Dermis microvascular lymphatic vessel endothelial cell (primary cell): ENCODE data around the gene ZNF451. TPM values are rescaled to one million over a fixed set of nuclear protein-coding genes. Genes with fewer than 3 reads are reported as not detected.

ENCODE experiments used
- DNase-seq, 2 donors: peaks; one replicate each; pipeline versions ENCODE4 v3.0.0 to v3.0.0-alpha.2; 2010; ENCODE audit warnings: low read depth in 2 of 2
- total RNA-seq: library from RNA; depleted of rRNA; stranded (reverse); fragments of >200 nt; gene quantifications from 2 replicates; pipeline ENCODE4 v1.2.1, GENCODE V29; 2014

The ZNF451 gene
- total RNA-seq, 1 donor from 2014 or later, result 39.3 TPM

DNA sequence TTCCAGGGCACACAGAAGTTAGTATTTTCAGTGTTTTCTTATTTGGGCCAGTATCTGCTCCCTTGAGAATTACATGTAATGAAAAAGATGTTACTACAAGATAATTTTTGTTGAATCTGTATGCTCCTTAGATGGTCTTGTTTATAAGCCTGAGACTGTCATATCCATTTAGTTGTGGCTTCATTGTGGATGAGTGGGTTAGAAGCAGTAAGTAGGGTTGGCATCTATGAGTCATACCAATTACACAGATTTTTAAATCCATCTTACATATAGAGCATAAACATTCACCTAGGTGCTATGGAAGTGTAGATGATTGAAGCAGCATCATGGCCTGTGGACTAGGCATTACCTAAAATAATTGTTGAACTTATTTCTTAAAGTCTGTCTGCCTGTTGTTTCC, 68.7 kb downstream of the ZNF451 start:
- no peak for DNase-seq

DNA sequence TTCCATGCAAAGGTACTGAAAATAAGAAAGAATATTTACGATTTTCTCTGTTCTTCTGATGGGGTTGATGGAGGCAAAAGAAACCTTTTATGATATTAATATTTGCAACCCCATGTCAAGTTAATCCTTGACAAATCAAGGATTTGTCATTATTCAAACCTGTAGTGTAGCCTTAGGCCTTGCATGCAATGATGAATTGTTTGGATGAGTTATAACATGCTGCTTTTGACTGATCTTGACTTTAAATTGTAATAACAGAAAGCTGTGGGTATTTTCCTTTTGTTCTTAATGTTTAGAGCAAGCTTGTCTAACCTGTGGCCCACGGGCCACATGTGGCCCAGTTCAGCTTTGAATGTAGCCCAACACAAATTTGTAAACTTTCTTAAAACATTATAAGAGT, 69.1 kb downstream of the ZNF451 start:
- DNase-seq, result no peak

DNA sequence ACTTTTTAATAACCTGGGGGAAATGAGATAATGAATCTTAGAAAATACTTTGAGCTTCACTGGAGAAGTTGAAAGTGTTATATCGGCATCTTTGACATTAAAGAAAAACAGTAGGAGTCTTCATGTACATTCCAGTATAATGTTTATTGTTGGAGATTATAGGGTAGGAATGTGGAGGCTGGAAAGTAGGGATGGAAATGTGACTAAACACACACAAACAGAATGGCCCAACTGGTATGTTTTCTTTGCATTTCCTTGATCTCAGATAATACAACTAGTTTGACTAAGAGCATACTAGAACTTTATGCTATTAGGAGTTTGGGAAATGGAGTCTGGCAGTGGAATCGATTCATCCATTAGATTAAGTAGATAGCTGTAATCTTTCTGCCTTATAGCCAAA, 72.0 kb downstream of the ZNF451 start:
- DNase-seq, result no peak

DNA sequence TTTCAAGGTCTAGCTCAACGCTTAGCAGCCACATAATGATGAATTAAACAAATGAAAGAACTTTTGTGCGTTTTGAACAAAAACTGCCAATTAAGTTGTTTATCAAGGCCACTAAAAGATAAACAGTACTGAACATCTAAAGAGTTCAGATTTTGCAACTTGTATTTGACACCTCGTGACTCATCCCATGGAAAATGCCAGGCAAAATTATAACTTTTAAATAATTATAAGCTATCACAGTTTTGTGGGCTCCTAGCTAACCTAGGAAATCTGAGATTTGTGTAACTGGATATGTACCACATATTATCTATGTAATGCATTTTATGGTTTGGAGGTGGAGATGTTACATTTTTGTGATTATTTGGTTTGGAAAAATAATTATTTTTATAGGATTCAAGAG, 72.5 kb downstream of the ZNF451 start:
- DNase-seq, result no peak

DNA sequence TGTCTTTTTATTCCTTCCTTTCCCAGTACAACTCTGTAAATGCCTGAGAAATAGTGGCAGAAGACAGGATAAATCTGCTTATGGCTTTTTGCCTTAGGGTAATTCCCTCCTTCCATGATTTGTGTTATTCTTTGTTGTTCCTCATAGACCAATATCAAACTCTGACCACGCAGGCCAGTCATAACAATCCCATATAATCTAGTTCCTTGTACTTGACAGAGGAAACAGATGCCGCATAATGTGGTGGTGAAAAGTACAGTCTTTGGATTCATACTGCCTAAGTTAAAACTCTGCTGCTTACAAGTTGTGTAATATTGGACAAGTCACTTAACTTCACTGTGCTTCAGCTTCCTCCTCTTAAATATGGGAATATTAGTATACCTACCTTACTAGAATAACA, 74.0 kb downstream of the ZNF451 start:
- no peak for DNase-seq

DNA sequence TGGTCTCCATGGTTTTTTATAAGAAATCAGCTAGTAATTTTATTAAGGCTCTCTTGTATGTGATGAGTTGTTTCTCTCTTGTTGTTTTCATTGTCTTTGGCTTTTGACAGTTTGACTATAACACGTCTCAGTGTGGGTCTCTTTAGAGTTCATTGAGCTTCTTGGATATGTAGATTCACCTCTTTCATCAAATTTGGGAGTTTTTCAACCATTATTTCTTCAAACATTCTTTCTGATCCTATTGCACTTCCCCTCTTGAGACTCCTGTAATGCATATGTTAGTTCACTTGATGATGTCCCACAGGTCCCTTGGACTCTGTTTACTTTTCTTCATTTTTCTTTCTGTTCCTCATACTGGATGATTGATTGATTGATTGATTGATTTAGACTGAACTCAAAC, 75.1 kb downstream of the ZNF451 start:
- no peak for DNase-seq

DNA sequence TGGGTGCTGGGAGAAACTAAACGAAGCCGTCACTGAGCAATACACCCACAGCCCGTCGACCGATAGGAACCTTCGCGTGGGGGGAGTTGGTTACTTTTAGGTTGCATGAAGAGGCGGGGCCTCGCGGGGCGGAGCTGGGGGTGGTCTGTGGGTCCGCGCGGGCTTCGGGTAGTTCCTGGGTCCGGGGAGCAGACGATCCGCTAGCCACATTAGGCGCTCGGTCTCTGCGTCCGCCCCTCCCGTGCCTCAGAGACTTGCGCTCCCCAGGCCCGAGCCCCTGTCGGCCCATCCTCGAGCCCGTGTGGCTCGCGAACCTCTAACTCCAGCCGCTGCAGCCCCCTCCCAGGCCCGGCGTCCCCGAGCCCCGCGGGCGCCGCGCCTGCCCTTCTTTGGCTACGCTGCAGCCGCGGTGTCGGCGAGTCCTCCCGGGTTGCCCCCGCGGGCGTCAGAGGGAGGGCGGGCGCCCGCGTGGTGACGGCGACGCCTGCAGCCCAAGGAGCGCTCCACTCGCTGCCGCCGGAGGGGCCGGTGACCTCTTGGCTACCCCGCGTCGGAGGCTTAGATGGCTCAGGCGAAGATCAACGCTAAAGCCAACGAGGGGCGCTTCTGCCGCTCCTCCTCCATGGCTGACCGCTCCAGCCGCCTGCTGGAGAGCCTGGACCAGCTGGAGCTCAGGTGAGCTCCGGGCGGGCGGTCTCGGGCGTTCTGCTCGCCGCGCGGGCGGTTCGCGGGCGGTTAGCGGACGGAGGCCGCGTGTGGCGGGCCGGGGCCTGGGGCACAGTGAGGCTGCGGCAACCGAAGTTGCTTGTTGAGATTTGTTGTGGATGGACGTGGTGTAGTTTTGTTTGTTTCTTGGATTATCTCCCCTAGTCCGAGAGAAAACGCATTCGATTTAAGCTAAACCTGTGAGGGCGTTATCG, 82.4 kb downstream of the ZNF451 start, which contains the start of gene BAG2:
TSS of gene BAG2 (plus strand) at position 191 of the 920 bp plus-strand sequence. CDS start at position 563, 372 bp downstream.
- peak; percentile 6 to 82 for DNase-seq

DNA sequence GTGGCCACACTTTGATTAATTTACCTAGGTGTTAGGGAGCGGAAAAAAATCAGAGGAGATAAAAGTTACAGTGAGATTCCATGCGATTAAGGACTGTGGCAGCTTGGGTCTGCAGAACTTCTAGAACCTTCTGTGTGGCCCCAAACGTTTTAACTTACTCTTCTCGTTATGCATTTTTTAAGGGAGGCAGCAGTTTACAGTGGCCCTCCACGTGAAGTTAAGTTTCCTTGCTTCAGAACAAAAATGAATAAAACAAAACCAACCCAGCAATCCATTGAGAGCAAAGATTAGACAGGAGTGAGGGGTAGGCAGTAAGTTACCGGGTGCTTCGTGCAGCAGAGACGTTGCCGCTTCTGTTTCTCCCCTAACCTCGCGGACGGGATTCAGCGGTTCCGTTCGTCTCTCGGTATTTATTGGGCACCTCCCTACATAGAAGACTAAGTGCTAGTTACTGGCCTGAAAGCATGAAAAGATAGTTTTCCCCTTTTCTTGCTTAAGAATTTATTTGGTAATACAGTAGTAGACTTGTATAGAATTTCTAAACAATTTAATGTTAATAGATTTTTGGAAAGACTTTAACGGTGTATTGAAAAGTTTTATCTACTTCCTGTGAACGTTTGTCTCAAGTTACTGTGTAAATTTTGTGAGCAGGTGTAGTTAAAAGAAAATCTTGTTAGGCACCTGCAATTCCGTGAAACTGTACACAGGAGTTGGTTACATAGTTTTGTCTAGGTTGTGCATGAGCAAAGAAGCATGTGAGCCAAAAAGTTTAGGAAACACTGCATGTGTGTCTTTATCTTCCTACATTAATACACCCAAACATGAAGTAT, 83.3 kb downstream of the ZNF451 start:
- DNase-seq, result peak in 1 of 2 donors; percentile 23

DNA sequence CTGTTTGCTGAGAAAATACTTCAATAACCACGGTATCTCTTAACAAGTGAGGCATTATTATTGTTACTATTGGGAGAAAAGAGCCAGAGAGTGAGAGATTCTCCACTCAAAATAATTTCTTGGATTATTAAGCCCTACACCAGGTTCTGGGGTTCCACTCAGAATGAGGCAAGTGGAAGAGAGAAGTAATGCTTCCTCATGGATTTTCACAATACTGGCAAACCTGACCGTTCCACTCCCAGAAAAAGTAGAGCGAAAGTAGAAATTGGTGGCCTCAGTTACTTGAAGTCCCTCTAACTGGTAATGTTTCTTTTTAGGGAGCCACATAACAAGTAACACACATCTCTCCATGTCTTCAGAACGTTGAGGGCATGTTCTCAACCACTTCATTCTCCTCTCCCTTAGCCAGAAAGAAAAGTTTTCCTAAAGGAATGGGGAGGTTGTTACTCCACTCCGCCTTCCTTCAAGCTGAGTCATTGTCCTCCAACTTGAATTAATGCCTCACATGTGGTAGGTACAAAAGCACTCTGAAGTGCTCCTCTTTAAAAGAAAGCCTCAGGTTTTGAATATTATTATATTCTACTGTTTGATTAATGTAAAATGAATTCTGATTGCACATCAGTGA, 84.0 kb downstream of the ZNF451 start:
- peak in 1 of 2 donors; percentile 27 for DNase-seq

DNA sequence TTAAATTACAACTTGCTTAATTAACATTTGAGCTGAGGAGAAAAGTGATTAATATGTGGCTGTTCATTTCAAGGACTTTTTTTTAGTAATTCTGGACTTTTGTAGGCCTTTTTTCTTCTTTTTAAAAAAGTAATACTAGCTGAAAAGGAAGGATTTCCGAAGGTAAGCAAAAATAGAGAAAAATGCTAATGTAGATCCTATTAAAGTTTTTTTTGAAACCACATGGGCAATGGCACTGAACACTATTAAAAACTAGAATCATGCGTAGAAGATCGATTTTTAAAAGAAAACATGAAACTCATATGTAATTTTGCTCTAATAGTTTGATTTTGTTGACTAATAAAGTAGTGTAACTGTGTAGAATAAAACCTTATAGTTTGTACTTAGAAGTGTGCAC, 84.5 kb downstream of the ZNF451 start:
- no peak for DNase-seq

DNA sequence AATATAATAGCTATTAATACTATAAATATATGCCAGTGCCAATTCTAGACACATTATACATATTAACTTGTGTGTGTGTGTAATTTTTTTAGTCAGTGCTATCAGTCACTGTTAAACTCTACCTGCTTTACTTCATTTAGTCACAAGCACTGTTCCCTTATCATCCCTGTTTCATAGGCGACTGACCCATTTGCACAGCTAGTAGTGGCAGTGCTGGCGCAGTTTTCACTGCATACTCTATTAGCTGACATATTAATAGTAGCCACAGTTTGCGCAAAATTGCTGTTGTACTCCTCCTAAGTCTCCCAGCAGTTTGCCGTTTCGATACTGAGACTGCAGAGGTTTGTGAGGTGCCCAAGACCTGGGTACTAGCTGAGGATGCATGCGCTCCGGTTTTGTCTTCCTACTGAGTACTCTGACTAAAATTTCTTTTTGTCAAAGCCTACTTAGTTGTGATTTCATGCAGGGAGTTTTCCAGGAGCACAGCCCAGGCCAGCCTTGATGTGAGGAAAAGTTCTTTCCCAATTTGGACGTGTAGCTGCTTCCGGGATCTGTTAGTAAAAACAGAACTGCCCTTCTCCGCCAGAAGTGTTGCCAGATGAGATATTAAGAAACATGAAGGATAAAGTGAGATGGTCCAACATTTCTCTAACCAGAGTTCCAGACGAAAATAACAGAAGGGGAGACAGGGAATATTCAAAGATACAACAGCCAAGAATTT, 87.7 kb downstream of the ZNF451 start:
- no peak for DNase-seq

DNA sequence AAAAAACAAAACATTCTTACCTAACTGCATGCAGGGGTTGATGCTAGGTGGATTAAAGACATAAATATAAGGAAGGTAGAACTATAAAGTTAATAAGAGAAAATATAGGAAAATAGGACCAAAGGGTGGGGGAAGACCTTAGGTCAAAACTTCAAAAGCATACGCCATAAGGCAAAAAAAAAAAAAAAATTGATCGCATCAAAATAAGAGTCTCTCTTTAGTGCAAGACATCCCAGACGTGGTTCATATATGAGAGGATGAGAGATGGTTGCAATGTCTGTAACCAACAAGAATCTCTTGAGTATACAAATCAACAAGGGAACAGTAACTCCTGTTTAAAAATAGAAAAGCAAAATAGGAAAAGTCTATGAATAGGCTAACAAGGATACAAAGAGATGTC, 90.6 kb downstream of the ZNF451 start:
- no peak for DNase-seq

DNA sequence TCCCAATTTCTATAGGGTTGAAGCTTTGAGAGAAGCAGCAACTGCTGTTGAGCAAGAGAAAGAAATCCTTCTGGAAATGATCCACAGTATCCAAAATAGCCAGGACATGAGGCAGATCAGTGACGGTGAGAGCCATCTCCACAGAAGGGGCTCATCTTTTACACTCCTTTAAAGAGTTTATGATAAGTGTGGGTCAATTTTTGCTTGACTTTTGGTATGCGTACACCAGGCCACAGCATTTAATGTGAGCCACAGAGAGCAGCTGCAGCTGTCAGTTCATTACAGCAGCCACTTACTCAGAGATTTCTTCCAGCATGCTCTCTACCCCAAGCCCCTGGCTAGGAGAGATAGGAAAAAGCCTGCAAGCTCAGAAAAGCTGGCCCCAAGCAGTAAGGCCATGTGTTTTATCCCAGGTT, 92.0 kb downstream of the ZNF451 start:
- no peak for DNase-seq

DNA sequence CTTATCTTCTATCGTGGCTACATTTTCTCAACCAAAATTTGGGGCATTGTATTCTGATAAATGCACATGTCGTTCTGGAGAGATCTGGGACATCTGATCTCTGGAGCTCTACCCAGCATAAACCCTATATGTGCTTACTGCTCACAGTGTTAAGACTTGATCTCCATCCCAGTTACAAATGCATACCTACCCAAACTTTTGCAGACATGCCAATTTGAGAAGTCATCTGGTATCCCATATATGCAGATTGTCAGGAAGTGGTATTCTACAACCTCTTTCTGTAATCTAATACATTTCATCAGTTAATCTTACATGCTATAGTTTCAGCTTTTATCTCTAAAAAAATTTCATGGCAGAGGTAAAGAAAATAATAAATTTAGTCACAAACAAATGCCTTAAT, 93.3 kb downstream of the ZNF451 start:
- no peak for DNase-seq

DNA sequence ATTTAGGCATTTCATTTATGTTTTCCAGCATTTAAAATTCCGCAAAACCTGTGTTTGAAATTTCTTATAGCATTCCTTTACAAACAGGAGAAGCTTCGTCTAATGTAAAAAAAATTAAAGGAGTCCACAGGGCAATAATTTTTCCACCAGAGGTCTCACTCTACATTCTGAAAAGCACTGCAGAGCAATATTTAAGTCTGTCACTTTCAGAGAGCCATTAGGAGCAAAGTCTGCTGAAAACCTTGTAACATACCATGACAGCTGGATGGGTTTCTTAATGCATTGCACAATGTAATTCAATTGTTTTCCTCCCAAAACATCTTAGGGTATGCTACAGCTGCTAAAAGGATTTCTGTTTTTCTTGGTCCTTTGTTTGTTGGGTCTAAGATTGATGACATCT, 100.2 kb downstream of the ZNF451 start:
- DNase-seq, result peak in 1 of 2 donors; percentile 21

DNA sequence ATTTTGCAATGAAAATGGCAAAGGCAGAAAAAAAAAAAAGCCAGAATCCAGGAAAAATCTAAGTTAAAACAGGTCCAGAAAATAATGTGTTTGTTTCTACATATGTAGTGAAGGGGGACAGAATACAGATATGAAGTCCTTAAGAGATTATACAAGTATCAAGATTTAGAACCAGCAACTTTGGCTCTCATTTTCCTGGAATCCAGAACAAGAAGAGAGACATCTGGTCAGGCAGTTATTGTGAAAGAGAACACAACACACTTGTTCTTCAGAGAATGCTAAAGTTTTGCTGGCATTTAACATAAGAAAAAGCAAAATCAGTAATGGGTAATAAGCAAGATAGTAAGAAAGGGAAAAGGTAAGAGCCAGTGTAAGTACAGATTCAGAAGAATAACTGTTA, 103.2 kb downstream of the ZNF451 start:
- DNase-seq, result no peak

DNA sequence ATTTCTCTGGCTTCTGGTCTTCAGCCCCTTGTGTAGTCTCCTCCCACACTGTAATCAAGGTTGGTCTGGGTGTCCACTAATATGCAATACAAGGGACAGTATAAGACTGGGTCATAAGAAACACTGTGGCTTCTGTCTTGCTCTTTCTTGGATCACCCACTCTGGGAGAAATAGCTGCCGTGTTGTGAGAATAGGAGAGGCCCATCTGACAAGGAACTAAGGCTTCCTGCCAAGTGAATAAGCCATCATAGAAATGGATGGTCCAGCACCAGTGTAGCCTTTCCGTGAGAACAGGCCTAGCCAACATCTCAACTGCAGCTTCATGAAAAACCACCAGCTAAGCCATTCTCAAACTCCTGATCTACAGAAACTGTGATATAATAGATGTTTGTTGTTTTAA, 105.5 kb downstream of the ZNF451 start:
- no peak for DNase-seq

DNA sequence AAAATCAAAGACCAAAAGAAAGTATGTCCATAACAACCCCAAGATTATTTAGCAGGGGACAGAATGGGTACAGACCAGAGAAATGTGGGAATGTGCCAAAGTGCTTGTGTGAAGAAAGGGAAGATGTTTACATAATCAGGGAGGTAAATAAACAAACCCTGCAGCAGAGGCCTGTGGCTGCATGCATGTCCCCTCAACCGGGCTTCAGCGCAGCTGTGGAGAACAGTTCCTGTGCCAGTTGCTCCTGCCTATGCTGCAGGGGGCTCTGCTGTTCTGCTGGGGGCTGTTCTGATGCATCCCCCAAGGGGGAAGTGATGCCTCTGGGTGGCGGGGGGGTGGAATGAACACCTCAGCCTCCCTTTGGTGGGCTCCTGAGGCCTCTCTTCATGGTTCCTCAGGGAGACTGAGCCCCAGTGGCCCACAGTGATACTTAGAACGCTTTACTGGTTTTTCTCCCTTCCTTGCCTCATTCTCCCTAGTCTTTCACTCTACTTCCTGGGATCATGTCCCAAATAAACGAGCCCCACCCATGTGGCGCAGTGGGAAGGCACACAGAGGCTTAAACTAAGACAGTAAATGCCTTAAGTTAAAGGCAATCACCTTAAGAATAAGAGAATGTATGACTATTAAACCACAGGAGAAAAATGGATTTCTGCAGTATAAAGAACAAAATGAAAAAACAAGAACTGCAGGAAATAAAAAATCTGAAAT, 109.1 kb downstream of the ZNF451 start:
- DNase-seq, result no peak

DNA sequence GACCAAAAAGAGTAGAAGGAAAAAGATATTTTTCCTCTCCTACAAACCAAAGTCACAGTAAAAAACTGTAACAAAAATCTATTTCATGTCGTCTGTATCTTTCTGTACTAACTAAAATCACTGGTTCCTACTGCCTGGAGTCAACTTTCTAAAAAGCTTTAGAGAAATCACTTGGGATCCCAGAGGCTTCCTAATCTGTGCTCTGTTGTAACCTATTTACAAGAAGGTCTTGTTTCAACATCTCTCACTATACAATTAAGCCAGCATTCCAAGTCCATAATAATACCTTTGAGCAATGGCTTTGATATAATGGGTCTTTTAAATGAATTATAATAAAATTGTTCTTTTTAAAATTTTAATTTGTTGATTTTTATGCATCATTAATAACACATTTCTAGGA, 111.7 kb downstream of the ZNF451 start:
- no peak for DNase-seq

DNA sequence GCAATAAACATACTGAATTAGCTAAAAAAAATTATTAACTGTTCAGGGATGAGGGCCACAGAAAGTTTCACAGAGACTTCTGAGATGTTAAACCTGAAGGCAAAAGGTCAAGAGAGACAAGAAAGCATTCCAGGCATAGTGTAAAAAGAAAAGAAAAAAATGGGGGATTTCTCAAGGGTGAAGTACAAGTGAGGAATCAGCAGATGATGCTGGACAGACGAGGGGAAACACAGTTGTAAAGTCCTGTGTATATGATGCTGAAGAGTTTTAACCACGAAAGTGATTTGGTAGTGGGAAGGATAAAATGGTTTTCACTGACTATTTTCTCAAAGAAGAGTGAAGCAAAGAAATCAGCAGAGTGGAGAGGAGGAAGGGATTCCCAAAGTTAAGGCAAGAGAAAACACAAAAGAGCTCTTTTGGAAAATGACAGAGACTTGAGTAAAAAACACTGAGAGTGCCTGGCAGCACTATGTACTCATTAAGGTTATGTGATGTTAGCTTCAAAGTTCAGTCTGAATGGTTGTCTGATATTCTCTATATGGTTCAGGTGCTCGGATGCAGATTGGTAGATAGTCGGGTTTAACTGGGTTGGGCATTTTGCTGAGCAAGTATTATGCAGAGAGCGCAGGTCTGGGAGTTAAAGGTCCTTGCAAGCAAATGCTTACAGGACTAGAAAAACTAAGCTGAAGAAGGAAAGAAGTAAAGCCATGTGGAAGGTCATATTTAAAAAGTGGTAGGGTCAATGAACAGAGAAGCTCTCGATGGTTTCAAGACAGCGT, 115.8 kb downstream of the ZNF451 start:
- no peak for DNase-seq
